Stomach (tissue), 4 donors: ENCODE results near the gene RBPMS2.

ENCODE experiments used
- CTCF ChIP-seq, 7 experiments: fragments of 450-650 bp in 4 of 7; fragments of 200-600 bp in 3 of 7; sonication (generic) in 3 of 7; IDR thresholded peaks; one replicate each; pipeline ENCODE4 v1.5.1; 2016 to 2019; ENCODE audit warnings: antibody characterized with exemption in 7 of 7, control low read depth in 2 of 7, mild to moderate bottlenecking in 1 of 7
- EP300 ChIP-seq: sonication (generic); formaldehyde crosslinking; IDR thresholded peaks from one replicate; pipeline ENCODE4 v1.6.1; 2017; ENCODE audit warnings: antibody characterized with exemption
- POLR2AphosphoS5 ChIP-seq, 3 donors: sonication (generic); formaldehyde crosslinking; IDR thresholded peaks; one replicate each; pipeline ENCODE4 v1.6.1; 2016; ENCODE audit warnings: antibody characterized with exemption in 3 of 3

GRCh38 chr15:64701051-64701450, 74.3 kb downstream of the RBPMS2 start:
- TF ChIP-seq CTCF (IDR thresholded peaks at IDR 0.05) (no peak), EP300 (no peak), POLR2AphosphoS5 (IDR thresholded peaks at IDR 0.05) (no peak)
